Ramos (cell line): ENCODE data around the gene TTR.

Source experiments
- in situ Hi-C: fragments of 300-500 bp; cut with MboI; formaldehyde crosslinking; loops from one replicate; pipeline ENCODE4 v1.14.3; 2022; ENCODE audit warnings: low sequenced_read_pairs; ENCODE audit not compliant: unreplicated experiment

Gene TTR

DNA sequence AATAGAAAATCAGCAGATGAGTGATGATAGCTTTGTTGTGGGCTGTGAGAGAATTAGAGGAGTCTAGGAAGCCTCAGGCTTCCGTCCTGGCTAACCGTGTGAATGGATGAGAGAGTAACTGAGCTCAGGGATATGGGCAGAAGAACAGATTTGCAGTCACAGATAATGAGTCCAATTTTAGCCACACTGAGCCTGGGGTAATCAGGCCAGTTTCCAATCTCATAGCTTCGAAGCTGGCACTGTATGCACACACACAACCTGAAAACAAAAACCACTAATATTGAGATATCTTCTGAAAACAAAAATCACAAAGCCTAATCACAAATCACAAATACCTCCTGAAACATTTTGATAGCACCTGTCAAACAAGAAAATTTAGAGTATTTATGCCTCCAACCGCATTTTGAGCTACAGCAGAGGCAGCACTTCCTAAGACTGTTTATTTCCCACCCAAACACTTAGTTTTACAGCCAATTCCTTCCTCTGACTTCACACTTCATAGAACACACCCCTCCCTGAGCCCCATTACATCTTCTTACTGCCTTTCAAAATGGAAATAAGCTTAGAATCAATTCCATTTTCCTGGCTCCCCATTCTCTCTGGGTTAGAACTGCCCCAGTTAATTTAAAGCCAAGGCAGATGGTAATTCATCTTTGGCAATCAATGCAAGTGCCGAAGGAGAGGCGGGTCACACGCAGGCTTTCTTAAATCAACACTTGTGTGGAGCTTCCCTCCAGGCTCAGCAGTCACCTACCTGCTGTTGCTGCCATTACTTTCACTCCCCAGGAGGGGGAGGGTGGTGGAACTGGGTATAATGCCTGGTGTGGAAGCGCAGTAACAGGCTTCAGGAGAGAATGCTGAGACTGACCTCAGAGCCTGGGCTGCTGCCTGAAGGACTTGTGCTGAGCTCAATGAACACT lies 18.9 kb downstream of the TTR start:
- in situ Hi-C loops: no loop called here

DNA sequence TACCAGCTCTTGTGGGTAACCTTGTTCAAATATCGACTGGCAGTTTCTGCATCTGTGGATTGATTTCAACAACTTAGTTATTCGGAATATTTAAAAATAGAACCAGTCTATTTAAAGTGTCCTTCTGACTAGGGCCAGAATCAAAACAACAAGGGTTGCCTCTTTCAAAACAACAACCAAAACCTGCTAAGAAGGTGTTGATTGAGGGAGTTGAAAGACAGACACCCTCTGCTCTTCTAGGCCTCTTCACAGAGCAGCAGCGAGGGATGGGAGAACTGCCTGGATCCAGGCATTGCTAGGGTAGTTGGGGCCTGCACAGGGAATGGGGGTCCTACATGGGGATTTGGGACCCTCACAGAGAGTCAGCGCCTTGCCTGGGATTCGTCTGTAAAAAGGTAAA lies 19.8 kb downstream of the TTR start:
- in situ Hi-C loops: no loop called here

DNA sequence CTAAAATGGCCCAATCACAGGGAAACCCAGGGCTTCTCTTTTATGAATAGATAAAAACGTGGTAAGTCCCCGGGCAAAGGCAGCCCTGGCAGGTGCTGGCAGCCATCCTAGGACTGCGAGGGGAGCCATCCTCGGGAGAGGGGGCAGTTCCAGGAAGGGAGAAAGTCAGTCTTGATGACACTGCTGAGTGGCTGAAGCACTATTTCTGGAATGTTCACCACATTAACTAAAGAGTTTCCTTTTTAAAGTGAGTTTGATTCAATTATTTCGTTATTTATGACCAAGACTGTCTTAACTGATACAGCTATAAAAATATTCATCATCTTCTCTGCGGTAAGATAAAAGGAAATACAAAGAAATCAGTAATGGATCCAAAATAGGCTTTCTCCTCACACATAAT lies 20.4 kb downstream of the TTR start:
- in situ Hi-C loops: no loop called here

DNA sequence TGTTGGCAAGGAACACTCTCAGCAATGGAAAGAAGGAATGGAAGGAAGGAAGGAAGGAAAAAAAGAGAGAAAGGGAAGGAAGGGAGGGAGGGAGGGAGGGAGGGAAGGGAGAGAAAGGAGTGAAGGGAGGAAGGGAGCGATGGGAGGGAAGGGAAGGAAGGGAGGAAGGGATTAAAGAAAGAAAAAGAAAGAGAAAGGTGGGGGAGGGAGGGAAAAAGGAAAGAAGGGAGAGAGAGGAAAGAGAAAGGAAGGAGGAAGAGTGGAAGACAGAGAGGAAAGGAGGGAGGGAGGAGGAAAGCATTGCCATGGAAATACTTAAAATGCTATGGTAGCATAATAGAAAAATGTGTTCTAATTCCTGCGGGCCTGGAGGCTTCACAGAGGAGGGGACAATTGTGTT lies 22.4 kb downstream of the TTR start:
- in situ Hi-C loops: no loop called here

DNA sequence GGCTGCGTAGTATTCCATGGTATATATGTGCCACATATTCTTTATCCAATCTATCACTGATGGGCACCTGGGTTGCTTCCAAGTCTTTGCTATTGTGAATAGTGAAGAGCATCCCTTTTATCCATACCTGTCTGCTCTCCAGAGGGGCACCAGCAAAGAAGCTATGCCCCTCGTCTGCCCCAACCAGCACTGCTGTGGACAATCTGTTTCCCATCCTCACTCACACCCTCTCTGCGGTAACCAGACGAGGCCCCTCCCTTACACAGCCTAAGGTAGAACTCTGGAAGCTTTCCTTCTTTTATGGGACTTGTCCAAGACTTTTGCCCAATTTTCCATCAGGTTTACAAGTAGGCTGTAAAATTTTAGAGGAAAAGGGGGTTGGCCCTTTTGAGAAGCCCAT lies 24.9 kb downstream of the TTR start:
- in situ Hi-C loops: no loop called here

DNA sequence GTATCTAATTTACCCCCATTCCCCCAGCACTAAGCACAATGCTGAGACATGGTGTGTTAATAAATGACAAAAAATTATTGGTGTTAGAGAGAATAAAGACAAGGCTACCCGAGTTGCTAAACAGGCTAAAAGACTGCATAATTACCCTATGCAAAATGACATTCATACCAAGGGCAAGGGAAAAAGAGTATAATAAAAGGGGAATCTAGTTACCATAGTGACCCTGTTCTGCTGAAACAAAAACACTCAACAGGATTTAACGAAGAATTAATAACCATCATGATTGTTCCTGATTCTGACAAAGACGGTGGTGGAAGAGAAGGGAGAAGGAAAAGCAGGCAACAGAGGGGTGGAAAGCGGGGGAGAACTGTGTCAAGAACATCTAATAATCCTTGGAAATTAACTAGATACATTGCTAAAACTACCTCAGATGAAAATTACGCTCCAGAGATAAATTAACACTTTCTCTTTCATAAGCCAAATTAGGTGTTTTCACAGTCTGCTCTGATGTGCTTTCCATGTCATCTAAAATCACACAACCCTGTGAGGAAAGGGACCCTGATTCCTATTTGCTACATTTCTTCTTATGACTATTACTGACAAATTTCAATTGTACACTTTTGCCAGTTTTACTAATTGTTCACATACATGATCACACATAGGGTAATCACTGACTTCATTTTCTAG lies 25.5 kb downstream of the TTR start:
- in situ Hi-C loops: no loop called here

DNA sequence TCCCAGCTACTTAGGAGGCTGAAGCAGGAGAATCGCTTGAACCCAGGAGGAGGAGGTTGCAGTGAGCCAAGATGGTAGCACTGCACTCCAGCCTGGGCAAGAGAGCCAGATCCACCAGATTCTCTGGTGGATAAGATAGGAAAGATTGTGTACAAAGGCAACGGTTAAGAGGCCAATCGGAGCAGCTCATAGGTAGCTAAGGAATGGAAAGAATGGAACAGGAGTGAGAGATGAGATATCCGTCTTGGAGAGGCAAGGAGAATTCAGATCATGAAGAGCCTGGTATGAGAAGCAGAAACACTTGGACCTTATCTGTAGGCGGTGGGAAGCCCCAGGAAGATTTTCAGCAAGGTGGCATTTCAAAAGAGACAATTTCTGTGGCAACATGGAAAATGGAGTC lies 27.1 kb downstream of the TTR start:
- in situ Hi-C loops: no loop called here

DNA sequence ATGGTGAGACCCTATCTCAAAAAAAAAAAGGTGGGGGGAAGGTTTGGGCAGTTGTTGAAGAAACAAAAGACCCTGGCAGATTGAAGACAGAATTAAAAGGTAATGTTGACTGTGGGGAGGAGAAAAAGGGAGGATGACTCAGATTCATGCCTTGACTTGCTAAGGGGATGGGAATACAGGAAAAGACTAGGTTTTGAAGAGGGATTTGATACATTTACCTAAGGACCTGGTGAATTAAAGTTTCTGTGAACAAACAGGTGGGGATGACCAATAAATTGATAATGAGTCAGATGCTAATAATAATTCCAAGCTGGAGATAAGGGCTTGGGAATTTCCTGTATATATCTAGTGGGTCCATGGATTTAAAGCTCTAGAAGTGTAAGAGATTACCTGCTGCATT lies 27.6 kb downstream of the TTR start:
- in situ Hi-C loops: no loop called here

DNA sequence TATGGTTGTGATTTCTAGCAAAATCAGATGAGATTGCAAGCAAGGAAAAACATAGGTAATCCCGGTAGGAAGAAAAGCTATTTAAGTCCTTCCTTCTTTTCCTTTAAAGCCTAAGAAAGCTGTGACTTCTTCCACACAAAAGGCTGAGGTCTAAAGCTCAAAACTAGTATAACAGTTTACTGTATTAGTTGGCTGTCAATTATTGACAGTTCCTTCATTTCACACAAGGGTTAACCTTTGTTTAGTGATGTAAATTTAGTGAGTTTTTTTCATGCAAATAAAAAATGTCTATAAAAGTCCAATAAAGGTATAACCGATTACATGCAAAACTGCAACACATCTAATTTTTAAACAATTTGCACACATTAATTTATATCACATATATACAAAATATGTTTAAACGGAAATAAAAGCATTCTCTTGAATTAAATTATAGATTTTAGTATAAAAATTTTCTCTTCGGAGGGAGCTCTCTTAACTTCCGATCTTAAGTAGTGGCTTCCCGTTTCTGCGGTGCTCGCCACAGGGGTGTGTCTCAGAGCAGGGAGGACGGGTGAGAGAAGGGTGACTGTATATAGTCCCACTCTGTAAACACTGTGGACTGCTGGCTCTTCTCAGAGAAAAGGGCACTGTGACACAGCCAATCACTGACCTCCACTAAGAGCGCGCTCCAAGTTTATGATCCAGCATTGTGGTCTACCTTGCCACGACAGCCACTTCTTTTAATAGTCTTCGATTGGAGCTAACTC lies 33.4 kb downstream of the TTR start:
- in situ Hi-C loops: no loop called here

DNA sequence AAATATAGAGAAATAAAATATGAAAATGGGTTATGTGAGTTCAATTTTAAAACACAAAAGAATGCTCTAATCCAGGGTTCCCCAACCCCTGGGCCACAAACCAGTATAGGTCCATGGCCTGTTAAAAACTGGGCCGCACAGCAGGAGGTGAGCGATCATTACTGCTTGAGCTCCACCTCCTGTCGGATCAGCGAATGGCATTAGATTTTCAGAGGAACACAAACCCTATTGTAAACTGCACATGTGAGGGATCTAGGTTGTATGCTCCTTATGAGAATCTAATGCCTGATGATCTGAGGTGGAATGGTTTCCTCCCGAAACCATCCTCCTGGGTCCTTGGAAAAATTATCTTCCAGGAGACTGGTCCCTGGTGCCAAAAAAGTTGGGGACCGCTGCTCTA lies 34.7 kb downstream of the TTR start:
- in situ Hi-C loops: no loop called here

DNA sequence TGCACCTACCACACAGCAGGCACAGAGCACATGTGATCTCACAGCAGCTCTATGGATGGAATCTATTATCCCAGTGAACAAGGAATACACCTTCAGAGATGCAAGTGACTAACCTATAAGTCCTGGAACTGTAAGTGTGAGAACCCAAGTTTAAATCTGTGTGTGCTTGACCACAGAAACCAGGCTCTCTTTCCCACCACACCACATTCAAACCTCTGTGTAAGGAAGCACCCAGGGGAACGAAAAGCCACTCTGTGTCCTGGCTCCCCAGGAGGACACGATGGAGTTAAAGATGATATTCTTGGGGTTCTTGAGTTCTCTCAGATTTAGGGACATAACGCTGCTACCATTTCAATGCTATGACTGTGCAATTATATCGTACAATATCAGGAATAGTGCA lies 38.9 kb downstream of the TTR start:
- in situ Hi-C loops: no loop called here

DNA sequence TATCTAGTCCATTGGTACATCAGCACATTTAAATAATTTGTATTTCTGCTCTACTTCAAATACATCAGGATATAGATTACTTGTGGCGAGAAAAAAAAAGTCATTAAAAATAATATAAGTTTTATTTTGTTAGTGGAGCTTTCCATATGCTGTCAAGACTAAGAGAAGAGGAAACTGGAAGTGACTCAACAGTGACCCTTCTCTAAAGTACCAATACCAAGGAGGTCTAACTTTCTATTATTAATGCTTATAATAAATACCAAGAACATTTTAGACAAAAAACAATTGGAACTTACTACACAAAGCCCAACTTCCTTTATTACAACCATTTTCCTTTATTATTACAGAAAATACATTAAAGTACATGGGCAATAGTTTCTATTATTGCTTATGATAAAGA lies 39.8 kb downstream of the TTR start:
- in situ Hi-C loops: no loop called here

DNA sequence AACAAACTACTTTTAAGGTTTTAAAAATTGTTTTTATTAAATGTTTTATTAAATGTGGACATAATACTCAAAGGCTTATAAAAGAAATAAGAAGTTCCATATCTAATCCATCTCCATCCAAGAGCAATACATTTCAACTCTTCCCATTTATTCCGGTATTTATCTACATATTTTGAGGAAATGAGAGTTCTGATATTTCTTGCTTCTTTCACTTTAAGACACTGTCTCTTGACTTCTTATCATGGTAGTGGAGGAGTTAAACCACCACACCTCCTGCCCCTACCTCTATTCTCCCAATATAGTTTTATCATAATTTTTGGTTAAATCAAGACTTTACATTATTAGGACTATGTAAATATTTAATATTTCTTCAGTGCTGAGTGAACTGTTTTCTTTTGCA lies 40.7 kb downstream of the TTR start:
- in situ Hi-C loops: no loop called here

DNA sequence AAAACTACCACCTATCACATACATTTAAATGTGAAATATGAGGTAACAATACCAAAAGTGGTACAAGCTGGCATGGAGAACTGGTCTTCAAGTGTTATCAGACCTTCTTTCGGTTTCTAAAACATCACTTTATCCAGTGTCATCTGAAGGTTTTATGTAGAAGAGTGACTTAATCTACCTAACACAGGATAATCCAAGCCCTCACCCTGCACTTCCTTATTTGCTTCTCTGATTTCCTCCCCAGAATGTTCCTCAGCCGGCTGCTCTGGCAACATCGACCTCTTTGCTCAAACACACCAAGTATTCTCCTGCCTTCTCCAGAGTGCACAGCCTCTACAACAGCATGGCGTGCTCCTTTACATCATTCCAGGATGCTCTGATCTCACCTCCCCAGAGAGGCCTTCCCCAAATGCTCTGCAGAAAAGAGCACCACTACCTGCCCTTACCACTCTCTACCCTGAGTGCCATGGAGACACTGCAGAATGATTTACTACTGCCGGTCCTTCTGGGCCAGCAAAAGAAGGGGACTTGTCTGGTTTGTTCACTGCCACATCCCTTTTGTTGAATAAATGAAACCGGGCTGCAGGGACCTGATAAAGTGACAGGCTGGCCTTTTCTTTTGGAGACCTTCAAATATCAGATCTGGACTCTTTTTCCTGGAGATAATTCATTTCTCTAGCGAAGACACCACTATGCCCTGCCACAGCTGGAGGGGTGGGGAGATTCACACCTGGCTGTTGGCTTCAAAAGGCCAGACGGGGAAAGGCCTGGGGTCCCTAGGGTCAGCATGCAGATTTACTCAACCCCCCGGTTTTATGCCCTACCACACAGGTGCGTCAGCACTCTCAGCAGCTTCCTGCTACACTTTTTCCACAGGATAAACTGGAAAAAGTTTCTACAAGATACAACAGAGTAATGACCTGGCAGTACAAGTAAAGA lies 42.0 kb downstream of the TTR start:
- in situ Hi-C loops: no loop called here

DNA sequence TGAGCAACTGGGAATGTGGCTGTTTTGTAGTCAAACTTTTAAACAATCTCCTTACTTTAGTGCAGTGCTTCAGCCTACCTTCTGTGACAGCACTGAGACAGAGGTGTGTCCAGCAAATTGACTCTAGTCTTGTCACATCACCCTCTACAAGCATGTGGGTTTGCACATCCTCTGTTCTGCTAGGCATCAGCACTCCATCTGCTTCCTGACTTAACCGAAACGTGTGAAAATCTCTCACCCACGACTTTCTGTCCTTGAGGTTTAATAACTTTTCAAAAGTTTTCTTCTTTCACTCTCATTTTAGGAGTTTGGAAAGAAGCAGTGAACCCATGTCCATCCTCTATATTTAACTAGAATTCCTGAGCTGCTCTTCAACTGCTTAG lies 42.6 kb downstream of the TTR start:
- in situ Hi-C loops: no loop called here

DNA sequence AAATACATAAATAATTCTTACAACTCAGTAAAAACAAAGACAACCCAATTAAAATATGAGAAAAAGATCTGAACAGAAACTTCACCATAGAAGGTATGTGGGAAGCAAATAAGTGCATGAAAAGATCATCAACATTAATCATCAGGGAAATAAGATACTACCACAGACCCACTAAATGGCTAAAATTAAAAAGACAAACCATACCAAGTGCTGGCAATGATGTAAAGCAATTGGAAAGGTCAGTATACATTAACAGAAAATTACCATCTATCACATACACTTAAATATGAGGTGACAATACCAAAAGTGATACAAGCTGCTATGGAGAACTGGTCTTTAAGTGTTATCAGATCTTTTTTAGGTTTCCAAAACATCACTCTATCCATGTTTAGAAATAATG lies 44.7 kb downstream of the TTR start:
- in situ Hi-C loops: no loop called here

DNA sequence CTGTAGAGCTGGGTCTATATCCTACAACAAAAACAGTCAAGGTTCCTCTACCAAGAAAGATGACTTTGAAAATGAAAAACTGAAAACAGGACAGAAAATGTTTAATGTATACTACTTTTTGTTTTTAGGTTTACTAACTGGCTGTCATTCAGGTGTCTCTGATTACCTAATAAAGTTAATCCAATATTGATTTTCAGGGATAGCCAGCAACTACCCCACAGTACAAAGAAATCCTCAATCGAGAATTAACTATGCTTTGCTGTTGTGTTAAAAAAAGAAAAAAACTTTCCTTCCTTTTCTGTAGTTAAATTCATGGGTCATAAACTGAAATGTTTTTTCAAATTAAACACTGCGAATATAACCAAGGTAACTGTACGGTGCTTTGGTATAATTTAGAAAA lies 45.8 kb downstream of the TTR start:
- in situ Hi-C loops: no loop called here

DNA sequence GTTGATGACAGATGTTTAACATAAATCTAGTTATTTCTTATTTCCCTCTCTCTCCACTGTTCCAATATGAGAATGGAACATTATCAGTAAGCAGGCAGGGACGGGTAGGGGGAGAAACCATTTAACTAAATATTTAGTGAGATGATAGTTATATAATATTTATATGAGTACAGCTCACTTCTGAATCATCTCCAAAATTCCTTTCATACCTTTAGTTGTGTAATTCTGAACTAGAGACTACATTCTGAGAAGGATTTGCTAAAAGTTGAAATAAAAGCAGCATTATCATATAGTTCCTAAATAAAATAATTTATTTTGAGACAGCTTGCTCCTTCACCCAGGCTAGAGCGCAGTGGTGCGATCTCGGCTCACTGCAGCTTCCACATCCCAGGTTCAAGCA lies 51.3 kb downstream of the TTR start:
- in situ Hi-C loops: no loop called here

DNA sequence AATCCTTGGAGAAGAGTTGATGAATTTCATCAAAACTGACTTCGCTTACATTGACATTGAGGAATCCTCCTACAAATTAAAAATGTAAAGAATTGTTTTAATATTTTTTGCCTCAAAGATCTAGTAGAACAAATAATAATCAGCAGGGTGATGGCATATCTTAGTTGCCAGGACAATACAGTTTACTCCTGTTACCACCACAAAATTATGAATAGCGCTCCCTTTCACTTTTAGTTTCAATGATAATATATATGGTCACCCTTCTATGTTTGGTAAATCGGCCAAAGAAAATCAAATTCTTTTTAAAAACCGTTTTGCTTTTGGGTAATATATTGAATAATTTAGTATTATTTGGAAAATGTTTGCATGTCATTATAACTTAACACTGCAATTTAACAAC lies 53.7 kb downstream of the TTR start:
- in situ Hi-C loops: no loop called here
